GM12878 (cell line): ENCODE data around the gene RANBP1. TPM values are rescaled to one million over a fixed set of nuclear protein-coding genes. Genes with fewer than 3 reads are reported as not detected.

ENCODE experiments used
- ATAC-seq: fragments of 200-7000 bp; cut with Tn5 transposase; 3 replicates; pipeline ENCODE4 v1.9.1; 2020; ENCODE audit warnings: mild to moderate bottlenecking, moderate library complexity
- BruUV-seq: library from RNA; stranded (reverse); fragments of 400-500 nt; replicated peaks from 2 replicates; lab custom pipeline; 2021; lab: Mats Ljungman, UMichigan
- CTCF ChIA-PET: fragments of 300-600 bp; sonication (Branson Sonifier 250); formaldehyde crosslinking; extraction: SDS; loops from one replicate; lab custom pipeline; 2021; ENCODE audit warnings: inconsistent platforms; lab: Yijun Ruan, JAX
- POLR2A ChIA-PET: fragments of 350-600 bp; formaldehyde crosslinking; extraction: SDS; loops from one replicate; lab custom pipeline; 2021; ENCODE audit warnings: inconsistent platforms; lab: Charles Lee
- RAD21 ChIA-PET: fragments of 300-600 bp; sonication (Branson Sonifier 250); formaldehyde crosslinking; loops from one replicate; lab custom pipeline; 2023; ENCODE audit warnings: antibody characterized with exemption; ENCODE audit not compliant: unreplicated experiment; lab: Charles Lee
- SMC1A ChIA-PET: fragments of 300-600 bp; sonication (Branson Sonifier 250); formaldehyde crosslinking; loops from one replicate; lab custom pipeline; 2023; ENCODE audit not compliant: unreplicated experiment, uncharacterized antibody; lab: Charles Lee
- DNase-seq: peaks from one replicate; pipeline ENCODE4 v3.0.0-alpha.2; 2011; ENCODE audit warnings: low read depth, low spot score
- FAIRE-seq: peaks from 3 replicates; lab custom pipeline; 2011; peaks lifted over from hg19 to GRCh38; lab: Jason Lieb, UNC
- H2AFZ ChIP-seq: 2 replicates; pipeline ENCODE4 v1.6.0; 2011; ENCODE audit warnings: low read depth, low read length, control low read depth; ENCODE audit not compliant: control insufficient read depth
- H3K27ac ChIP-seq: 2 replicates; pipeline ENCODE4 v1.5.1; 2011; ENCODE audit warnings: control low read depth; ENCODE audit not compliant: control insufficient read depth, insufficient read depth
- H3K27me3 ChIP-seq, 2 experiments: replicated peaks in 1 of 2; 2 replicates each; pipeline versions ENCODE4 v1.6.0 to v1.6.1; 2011; ENCODE audit warnings: low read length in 1 of 2; ENCODE audit not compliant: control insufficient read depth in 2 of 2, insufficient read depth in 2 of 2
- H3K36me3 ChIP-seq, 2 experiments: 2 replicates each; pipeline ENCODE4 v1.5.1; 2011; ENCODE audit warnings: low read length in 1 of 2; ENCODE audit not compliant: control insufficient read depth in 2 of 2, insufficient read depth in 2 of 2
- H3K4me1 ChIP-seq: 2 replicates; pipeline ENCODE4 v1.6.1; 2011; ENCODE audit warnings: mild to moderate bottlenecking, low read length, moderate library complexity, mixed read lengths; ENCODE audit not compliant: control insufficient read depth, insufficient read depth
- H3K4me2 ChIP-seq: 2 replicates; pipeline ENCODE4 v1.6.0; 2011; ENCODE audit warnings: control low read depth; ENCODE audit not compliant: control insufficient read depth, insufficient read depth
- H3K4me3 ChIP-seq: fragments of 200-600 bp; sonication (generic); 2 replicates; pipeline ENCODE4 v1.5.1; 2016
- H3K79me2 ChIP-seq: 2 replicates; pipeline ENCODE4 v1.6.0; 2011; ENCODE audit warnings: low read length; ENCODE audit not compliant: control insufficient read depth, insufficient read depth
- H3K9ac ChIP-seq: 2 replicates; pipeline ENCODE4 v1.8.0; 2011; ENCODE audit warnings: low read length, control low read depth, mixed read lengths; ENCODE audit not compliant: control insufficient read depth, insufficient read depth
- H3K9me3 ChIP-seq: replicated peaks from 3 replicates; pipeline ENCODE4 v1.5.1; 2011; ENCODE audit warnings: mild to moderate bottlenecking, low read length; ENCODE audit not compliant: control insufficient read depth, insufficient read depth
- H4K20me1 ChIP-seq: 2 replicates; pipeline ENCODE4 v1.6.0; 2011; ENCODE audit not compliant: control insufficient read depth, insufficient read depth
- CBX5 ChIP-seq: sonication (generic); IDR thresholded peaks from 2 replicates; pipeline ENCODE4 v1.6.1; 2016; ENCODE audit warnings: low read depth, moderate library complexity, mild to moderate bottlenecking, inconsistent platforms
- CEBPZ ChIP-seq: fragments of 150-350 bp; IDR thresholded peaks from 2 replicates; pipeline ENCODE4 v1.6.1; 2016; ENCODE audit warnings: low read depth, low read length
- EGR1 ChIP-seq, 2 experiments: IDR thresholded peaks; 1 replicate in 1 of 2; 2 replicates in 1 of 2; pipeline ENCODE4 v1.6.1; 2011 to 2012; ENCODE audit warnings: low read depth in 2 of 2, low read length in 2 of 2, borderline replicate concordance in 1 of 2, mild to moderate bottlenecking in 1 of 2, moderate library complexity in 1 of 2
- JUNB ChIP-seq: IDR thresholded peaks from 2 replicates; pipeline ENCODE4 v1.6.1; 2016; ENCODE audit warnings: antibody characterized with exemption, mild to moderate bottlenecking
- KAT2A ChIP-seq: conservative IDR thresholded peaks from 2 replicates; pipeline ENCODE4 v1.6.1; 2011; ENCODE audit warnings: low read depth, low read length; ENCODE audit not compliant: control insufficient read depth
- MAX ChIP-seq: IDR thresholded peaks from 2 replicates; pipeline ENCODE4 v1.6.1; 2012; ENCODE audit warnings: low read depth, low read length, improper control_type of control experiment
- RB1 ChIP-seq: fragments of 450-650 bp; formaldehyde crosslinking; IDR thresholded peaks from 2 replicates; pipeline ENCODE4 v1.6.1; 2017; ENCODE audit warnings: mild to moderate bottlenecking, borderline replicate concordance
- RELA ChIP-seq: fragments of 450-650 bp; IDR thresholded peaks from 2 replicates; pipeline ENCODE4 v1.8.0; 2014; ENCODE audit warnings: borderline replicate concordance; ENCODE audit not compliant: partially characterized antibody
- SMAD1 ChIP-seq: fragments of 450-650 bp; IDR thresholded peaks from 2 replicates; pipeline ENCODE4 v1.6.1; 2018; ENCODE audit warnings: mild to moderate bottlenecking, low read depth; ENCODE audit not compliant: partially characterized antibody
- WGBS: methylation state at CpG from one replicate; pipeline ENCODE4 v1.1.6; 2016; ENCODE audit warnings: low lambda C conversion rate; ENCODE audit not compliant: insufficient replicate concordance, insufficient coverage; ENCODE audit errors: missing lambda C conversion rate; 5-methylcytosine and 5-hydroxymethylcytosine counted together
- in situ Hi-C: fragments of 300-500 bp; cut with MboI; formaldehyde crosslinking; loops from 9 replicates; pipeline ENCODE4 v1.14.3; 2018; ENCODE audit warnings: mixed read lengths
- intact Hi-C: fragments of 100-400 bp; cut with micrococcal nuclease; formaldehyde crosslinking; loops from one replicate; pipeline ENCODE4 v1.14.2; 2022; ENCODE audit not compliant: unreplicated experiment
- polyA plus RNA-seq, 11 experiments: library from polyadenylated mRNA; depleted of rRNA in 4 of 11; unstranded in 6 of 11; stranded (reverse) in 5 of 11; fragments of >200 nt; fragmentation: Nextera tagmentation in 4 of 11; fragmentation: Illumina TruSeq in 1 of 11; extraction: Ambion mirVana in 4 of 11; extraction: Trizol in 1 of 11; gene quantifications; 1 replicate in 1 of 11; 2 replicates in 10 of 11; pipeline versions ENCODE4 v1.2.1 to v1.2.3, GENCODE V29; 2011 to 2016; ENCODE audit warnings: inconsistent platforms in 2 of 11, missing spikeins in 2 of 11, low read depth in 1 of 11
- total RNA-seq, 4 experiments: library from RNA; depleted of rRNA in 3 of 4; stranded (reverse); fragments of >200 nt in 3 of 4; fragmentation: Illumina TruSeq in 1 of 4; extraction: Trizol in 1 of 4; gene quantifications; 2 replicates each; pipeline versions ENCODE4 v1.2.1 to v1.2.3, GENCODE V29; 2013 to 2021

Gene RANBP1
- total and polyA plus RNA-seq, 10 of the 15 experiments (the other 5 are each of a cell fraction or from before 2014, with no cell fraction given), result 55.3 to 808 (median 394) TPM

GRCh38 chr22:20166703-20167102, 50.8 kb downstream of the RANBP1 start:
- ChIA-PET RAD21 (no interaction called here), SMC1A (no interaction called here), POLR2A (no interaction called here), CTCF (interaction anchor here (0.8 kb wide), 1 partner anchor 10 kb away, joined by 3 read pairs; no protein-coding TSS in a partner anchor)
- BruUV-seq, result no TSS peak
- no peak for FAIRE-seq
- in situ Hi-C loops (no loop called here), intact Hi-C loops (no loop called here)
- Histone ChIP-seq H3K79me2 (no peaks in the 10 kb centered on the region), H3K4me3 (no peak overlapping the region), H2AFZ (no peak overlapping the region), H3K9me3 (no peaks in the 10 kb centered on the region), H4K20me1 (no peaks in the 10 kb centered on the region), H3K4me1 (no peaks in the 10 kb centered on the region), H3K4me2 (no peak overlapping the region), H3K9ac (no peak overlapping the region), H3K36me3 (no peaks in the 10 kb centered on the region), H3K27ac (no peak overlapping the region), H3K27me3 (no peaks in the 10 kb centered on the region)
- no peak for DNase-seq
- no peak for ATAC-seq
- WGBS, result 12% methylated on average over 9 of the region's 9 CpGs
- TF ChIP-seq CEBPZ, result no peak
- no peak for TF ChIP-seq RELA
- TF ChIP-seq CBX5, result no peak
- TF ChIP-seq RB1, result no peak
- no peak for TF ChIP-seq KAT2A
- TF ChIP-seq SMAD1, result no peak
- TF ChIP-seq JUNB, result no peak
- no peak for TF ChIP-seq EGR1 (IDR thresholded peaks at IDR 0.05; ENCODE audit: borderline replicate concordance in 1 of 2, low read depth in 2 of 2, low read length in 2 of 2)
- no peak for TF ChIP-seq MAX
